ENCODE results near the gene SPDYE1. TPM values are rescaled to one million over a fixed set of nuclear protein-coding genes. Genes with fewer than 3 reads are reported as not detected.

The SPDYE1 gene
- total RNA-seq, 2 experiments from 2014 or later: not detected

- POLR2A ChIA-PET: no interaction called here
- intact Hi-C loops (cut with micrococcal nuclease): no loop called here
- H3K36me3 Mint-ChIP-seq: peaks cover 52% of the 10 kb centered on the region
Observed at GRCh38 chr7:44050121-44050914, 52.6 kb downstream of the SPDYE1 start.

GRCh38 chr7:44050915-44051560 lies 53.3 kb downstream of the SPDYE1 start:
- DNase-seq: no peak
- H3K36me3 Mint-ChIP-seq: peaks cover 55% of the 10 kb centered on the region
- no peak overlapping the region for H3K4me3 Mint-ChIP-seq
- ChIA-PET POLR2A (no interaction called here), CTCF (interaction anchor here (1.1 to 1.6 kb wide), 3 partner anchors 21 to 24 kb away, joined by 3 to 5 read pairs (median 4); no protein-coding TSS in a partner anchor)
- intact Hi-C loops (cut with micrococcal nuclease): no loop called here
- H3K9me3 Mint-ChIP-seq: no peaks in the 10 kb centered on the region
- H3K27me3 Mint-ChIP-seq: no peaks in the 10 kb centered on the region
- H3K4me1 Mint-ChIP-seq (ENCODE audit: low read depth): peaks cover 57% of the 10 kb centered on the region
- H3K27ac Mint-ChIP-seq: peak overlapping the region; percentile 73

More at GRCh38 chr7:44050121-44050914, 52.6 kb downstream of the SPDYE1 start:
- Mint-ChIP-seq H3K4me1 (ENCODE audit: low read depth) (peaks cover 64% of the 10 kb centered on the region), H3K4me3 (no peak overlapping the region), H3K9me3 (no peaks in the 10 kb centered on the region), H3K27me3 (no peaks in the 10 kb centered on the region), H3K27ac (peak overlapping the region; percentile 18)
- CTCF ChIA-PET: interaction anchor here (1.0 to 1.1 kb wide), 2 partner anchors 22 to 191 kb away, joined by 3 to 4 read pairs; no protein-coding TSS in a partner anchor
- DNase-seq: no peak

- ChIA-PET POLR2A (no interaction called here), CTCF (interaction anchor here (1.2 to 1.6 kb wide), 2 partner anchors 21 to 24 kb away, joined by 3 to 5 read pairs; no protein-coding TSS in a partner anchor)
- Mint-ChIP-seq H3K4me1 (ENCODE audit: low read depth) (peaks cover 50% of the 10 kb centered on the region), H3K36me3 (peaks cover 54% of the 10 kb centered on the region), H3K9me3 (no peaks in the 10 kb centered on the region), H3K27ac (peak overlapping the region; percentile 73), H3K27me3 (no peaks in the 10 kb centered on the region), H3K4me3 (no peak overlapping the region)
- intact Hi-C loops (cut with micrococcal nuclease): no loop called here
- no peak for DNase-seq
Observed at GRCh38 chr7:44051611-44052220, 54.0 kb downstream of the SPDYE1 start.

- no peak for DNase-seq
- ChIA-PET CTCF (interaction anchor here (0.7 to 1.6 kb wide), 3 partner anchors 9 to 19 kb away, joined by 3 to 5 read pairs (median 4); partner anchors contain the start of gene DBNL), POLR2A (interaction anchor here (0.9 to 1.0 kb wide), 2 partner anchors 9 to 11 kb away, joined by 3 read pairs; partner anchors contain the start of gene DBNL)
- Mint-ChIP-seq H3K27me3 (no peaks in the 10 kb centered on the region), H3K36me3 (peaks cover 54% of the 10 kb centered on the region), H3K4me3 (no peak overlapping the region), H3K9me3 (no peaks in the 10 kb centered on the region), H3K4me1 (ENCODE audit: low read depth) (peaks cover 40% of the 10 kb centered on the region), H3K27ac (no peak overlapping the region)
- intact Hi-C loops (cut with micrococcal nuclease): no loop called here
Observed at GRCh38 chr7:44052771-44053365, 55.2 kb downstream of the SPDYE1 start.

GRCh38 chr7:44056681-44057080 lies 59.0 kb downstream of the SPDYE1 start:
- Mint-ChIP-seq H3K9me3 (no peaks in the 10 kb centered on the region), H3K27ac (no peak overlapping the region), H3K4me3 (no peak overlapping the region), H3K36me3 (peaks cover 57% of the 10 kb centered on the region), H3K4me1 (ENCODE audit: low read depth) (peaks cover 10% of the 10 kb centered on the region), H3K27me3 (no peaks in the 10 kb centered on the region)
- DNase-seq: peak; percentile 6
- ChIA-PET CTCF (no interaction called here), POLR2A (no interaction called here)
- intact Hi-C loops (cut with micrococcal nuclease): no loop called here

- intact Hi-C loops (cut with micrococcal nuclease): no loop called here
- ChIA-PET POLR2A (no interaction called here), CTCF (no interaction called here)
- Mint-ChIP-seq H3K36me3 (peaks cover 53% of the 10 kb centered on the region), H3K4me3 (no peak overlapping the region), H3K4me1 (ENCODE audit: low read depth) (peaks cover 5% of the 10 kb centered on the region), H3K27ac (no peak overlapping the region), H3K27me3 (no peaks in the 10 kb centered on the region), H3K9me3 (no peaks in the 10 kb centered on the region)
- DNase-seq: no peak
Observed at GRCh38 chr7:44057181-44057848, 59.6 kb downstream of the SPDYE1 start.

- POLR2A ChIA-PET: no interaction called here
- no peaks in the 10 kb centered on the region for H3K27me3 Mint-ChIP-seq
- DNase-seq: no peak
- CTCF ChIA-PET: no interaction called here
- H3K36me3 Mint-ChIP-seq: peaks cover 47% of the 10 kb centered on the region
- intact Hi-C loops (cut with micrococcal nuclease): no loop called here
- H3K9me3 Mint-ChIP-seq: no peaks in the 10 kb centered on the region
- no peak overlapping the region for H3K4me3 Mint-ChIP-seq
- peaks cover 2% of the 10 kb centered on the region for H3K4me1 Mint-ChIP-seq (ENCODE audit: low read depth)
- H3K27ac Mint-ChIP-seq: no peak overlapping the region
Observed at GRCh38 chr7:44057849-44058758, 60.4 kb downstream of the SPDYE1 start.

GRCh38 chr7:44058759-44059218 lies 61.1 kb downstream of the SPDYE1 start:
- Mint-ChIP-seq H3K27me3 (no peaks in the 10 kb centered on the region), H3K27ac (no peak overlapping the region), H3K4me1 (ENCODE audit: low read depth) (peaks cover 2% of the 10 kb centered on the region), H3K9me3 (no peaks in the 10 kb centered on the region), H3K4me3 (no peak overlapping the region), H3K36me3 (peaks cover 47% of the 10 kb centered on the region)
- intact Hi-C loops (cut with micrococcal nuclease): no loop called here
- DNase-seq: no peak
- ChIA-PET POLR2A (no interaction called here), CTCF (no interaction called here)

GRCh38 chr7:44059219-44060090 lies 61.8 kb downstream of the SPDYE1 start:
- H3K27me3 Mint-ChIP-seq: no peaks in the 10 kb centered on the region
- DNase-seq: no peak
- peaks cover 8% of the 10 kb centered on the region for H3K4me1 Mint-ChIP-seq (ENCODE audit: low read depth)
- H3K9me3 Mint-ChIP-seq: no peaks in the 10 kb centered on the region
- H3K27ac Mint-ChIP-seq: no peak overlapping the region
- intact Hi-C loops (cut with micrococcal nuclease): no loop called here
- no peak overlapping the region for H3K4me3 Mint-ChIP-seq
- H3K36me3 Mint-ChIP-seq: peaks cover 47% of the 10 kb centered on the region
- POLR2A ChIA-PET: no interaction called here
- CTCF ChIA-PET: no interaction called here
